Nephron (organoid): ENCODE data around the gene DNAH2.
"Not testable (repeated sequence)": the region's sequence is repeated elsewhere in the genome, so short reads cannot be mapped to it uniquely, and the experiment has no call there.

ENCODE experiments used
- H3K27ac Mint-ChIP-seq, 3 experiments: 2 replicates each; pipeline ENCODE4 v1.8.0; 2020; ENCODE audit warnings: mixed read lengths in 3 of 3, mild to moderate bottlenecking in 2 of 3, moderate library complexity in 1 of 3
- H3K27me3 Mint-ChIP-seq: 2 replicates; pipeline ENCODE4 v1.8.0; 2021; ENCODE audit warnings: low read depth, mild to moderate bottlenecking, moderate library complexity, mixed read lengths
- H3K36me3 Mint-ChIP-seq: 2 replicates; pipeline ENCODE4 v1.8.0; 2020; ENCODE audit warnings: low read depth, mixed read lengths
- H3K4me1 Mint-ChIP-seq: 2 replicates; pipeline ENCODE4 v1.8.0; 2020; ENCODE audit warnings: mixed read lengths
- H3K4me3 Mint-ChIP-seq, 3 experiments: 2 replicates each; pipeline ENCODE4 v1.8.0; 2020; ENCODE audit warnings: mild to moderate bottlenecking in 3 of 3, mixed read lengths in 3 of 3, moderate library complexity in 2 of 3
- H3K9me3 Mint-ChIP-seq: 2 replicates; pipeline ENCODE4 v1.8.0; 2020; ENCODE audit warnings: mixed read lengths
- CTCF ChIP-seq, 3 experiments: fragments of 200-600 bp; sonication (generic); IDR thresholded peaks; one replicate each; pipeline ENCODE4 v1.5.0; 2021; ENCODE audit warnings: antibody characterized with exemption in 3 of 3; ENCODE audit not compliant: unreplicated experiment in 3 of 3

The DNAH2 gene

GRCh38 chr17:7857713-7858521 is 140.4 kb downstream of the DNAH2 start, which contains the start of gene CYB5D1:
TSS of gene CYB5D1 (plus strand) at chr17:7858003. CDS start at chr17:7858135, 132 bp downstream.
- Mint-ChIP-seq H3K4me3 (no peak within 1 kb of the TSS), H3K4me1 (peaks cover 10% of the 10 kb centered on the region), H3K36me3 (peaks cover 20% of the 10 kb centered on the region), H3K27ac (no peak within 1 kb of the TSS), H3K27me3 (peaks cover 3% of the 10 kb centered on the region), H3K9me3 (no peaks in the 10 kb centered on the region)
- no peak for TF ChIP-seq CTCF (IDR thresholded peaks at IDR 0.05; ENCODE audit: unreplicated experiment in 3 of 3)

GRCh38 chr17:7858522-7858810 is 140.9 kb downstream of the DNAH2 start:
- peaks cover 14% of the 10 kb centered on the region for H3K4me1 Mint-ChIP-seq
- no peak overlapping the region for H3K4me3 Mint-ChIP-seq
- peaks cover 3% of the 10 kb centered on the region for H3K27me3 Mint-ChIP-seq
- H3K9me3 Mint-ChIP-seq, result no peaks in the 10 kb centered on the region
- no peak overlapping the region for H3K27ac Mint-ChIP-seq
- TF ChIP-seq CTCF (IDR thresholded peaks at IDR 0.05; ENCODE audit: unreplicated experiment in 3 of 3), result peak; percentile 38 to 57 (median 45)
- H3K36me3 Mint-ChIP-seq, result peaks cover 17% of the 10 kb centered on the region

DNA sequence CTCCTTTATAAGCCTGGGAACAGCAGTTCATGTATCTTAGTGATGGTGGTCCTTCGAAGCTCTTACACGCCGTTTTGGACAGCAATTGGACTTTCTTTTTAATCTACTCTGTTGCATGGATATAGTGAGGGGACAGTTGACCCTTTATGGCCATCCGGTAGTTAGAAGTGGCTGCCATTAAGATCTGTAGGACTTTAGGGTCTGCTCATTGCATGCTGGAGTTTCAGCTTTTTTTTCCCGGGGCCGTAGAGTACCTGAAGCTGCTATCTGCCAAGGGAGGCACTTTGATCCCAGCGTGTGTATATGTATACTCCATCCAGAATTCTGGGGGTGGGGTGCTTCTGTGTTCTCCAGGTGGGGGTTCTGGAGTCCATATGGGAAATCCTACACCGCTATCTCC is 141.5 kb downstream of the DNAH2 start:
- no peak overlapping the region for H3K4me3 Mint-ChIP-seq
- H3K36me3 Mint-ChIP-seq, result peaks cover 13% of the 10 kb centered on the region
- H3K4me1 Mint-ChIP-seq, result peaks cover 19% of the 10 kb centered on the region
- no peak overlapping the region for H3K27ac Mint-ChIP-seq
- TF ChIP-seq CTCF (IDR thresholded peaks at IDR 0.05; ENCODE audit: unreplicated experiment in 3 of 3), result no peak
- H3K9me3 Mint-ChIP-seq, result no peaks in the 10 kb centered on the region
- H3K27me3 Mint-ChIP-seq, result peaks cover 3% of the 10 kb centered on the region

GRCh38 chr17:7862692-7863437 is 145.3 kb downstream of the DNAH2 start:
- no peaks in the 10 kb centered on the region for H3K9me3 Mint-ChIP-seq
- H3K4me3 Mint-ChIP-seq, result no peak overlapping the region
- peak; percentile 73 to 79 (median 77) for TF ChIP-seq CTCF (IDR thresholded peaks at IDR 0.05; ENCODE audit: unreplicated experiment in 3 of 3)
- peaks cover 32% of the 10 kb centered on the region for H3K36me3 Mint-ChIP-seq
- H3K27ac Mint-ChIP-seq, result peak overlapping the region in 2 of 3 experiments; percentile 3 to 20
- H3K4me1 Mint-ChIP-seq, result peaks cover 16% of the 10 kb centered on the region
- no peaks in the 10 kb centered on the region for H3K27me3 Mint-ChIP-seq

- H3K4me3 Mint-ChIP-seq, H3K27ac Mint-ChIP-seq, H3K27me3 Mint-ChIP-seq, H3K9me3 Mint-ChIP-seq: not testable (repeated sequence)
- Mint-ChIP-seq H3K36me3 (peaks cover 37% of the 10 kb centered on the region), H3K4me1 (peaks cover 20% of the 10 kb centered on the region)
Observed at GRCh38 chr17:7864384-7864783, 146.8 kb downstream of the DNAH2 start.

DNA sequence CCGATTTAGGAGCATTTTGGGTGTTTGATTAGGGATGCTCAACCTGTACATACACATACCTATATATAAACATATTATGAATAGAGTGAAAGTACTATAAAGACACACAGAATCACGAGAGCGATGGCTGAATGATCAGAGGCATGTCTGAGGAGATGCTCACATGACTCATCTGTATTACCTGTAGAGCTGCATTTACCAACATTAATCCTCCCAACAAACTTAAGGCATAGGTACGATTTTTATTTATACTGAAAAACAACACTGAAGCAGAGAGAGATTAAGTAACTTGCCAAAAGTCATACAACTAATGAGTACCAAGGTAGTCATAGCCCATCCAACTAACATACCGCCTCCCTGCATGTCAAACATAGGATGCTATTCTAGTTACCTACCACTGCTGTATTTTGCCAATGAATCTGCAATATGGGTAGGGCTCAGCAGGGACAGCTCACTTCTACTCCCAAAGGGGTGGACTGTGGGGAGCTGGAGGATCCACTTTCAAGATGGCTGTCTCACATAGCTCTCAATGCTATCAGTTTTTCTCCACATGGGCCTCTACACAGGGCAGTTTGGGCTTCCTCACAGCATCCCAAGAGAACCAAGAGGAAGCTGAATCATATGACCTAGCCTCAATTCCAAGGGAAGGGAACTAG is 147.6 kb downstream of the DNAH2 start:
- no peak overlapping the region for H3K4me3 Mint-ChIP-seq

More for the DNA sequence above, 147.6 kb downstream of the DNAH2 start:
- Mint-ChIP-seq H3K9me3 (no peaks in the 10 kb centered on the region), H3K27ac (no peak overlapping the region), H3K27me3 (no peaks in the 10 kb centered on the region), H3K4me1 (peaks cover 20% of the 10 kb centered on the region), H3K36me3 (peaks cover 40% of the 10 kb centered on the region)
- no peak for TF ChIP-seq CTCF (IDR thresholded peaks at IDR 0.05; ENCODE audit: unreplicated experiment in 3 of 3)
